Activated CD4-positive, alpha-beta T cell treated with anti-CD3 and anti-CD28 coated beads, Interleukin-2, Interleukin-6, amounts not matched to agents 100 ng/mL and 50 ng/mL, durations not matched to agents 16 hours and 8 hours (primary cell): Measurements from ENCODE around the gene ZNF25.
"Not testable (repeated sequence)": the region's sequence is repeated elsewhere in the genome, so short reads cannot be mapped to it uniquely, and the experiment has no call there.

Experiments used
- DNase-seq: peaks from one replicate; pipeline ENCODE4 v3.0.0-alpha.2; 2020

The ZNF25 gene

DNA sequence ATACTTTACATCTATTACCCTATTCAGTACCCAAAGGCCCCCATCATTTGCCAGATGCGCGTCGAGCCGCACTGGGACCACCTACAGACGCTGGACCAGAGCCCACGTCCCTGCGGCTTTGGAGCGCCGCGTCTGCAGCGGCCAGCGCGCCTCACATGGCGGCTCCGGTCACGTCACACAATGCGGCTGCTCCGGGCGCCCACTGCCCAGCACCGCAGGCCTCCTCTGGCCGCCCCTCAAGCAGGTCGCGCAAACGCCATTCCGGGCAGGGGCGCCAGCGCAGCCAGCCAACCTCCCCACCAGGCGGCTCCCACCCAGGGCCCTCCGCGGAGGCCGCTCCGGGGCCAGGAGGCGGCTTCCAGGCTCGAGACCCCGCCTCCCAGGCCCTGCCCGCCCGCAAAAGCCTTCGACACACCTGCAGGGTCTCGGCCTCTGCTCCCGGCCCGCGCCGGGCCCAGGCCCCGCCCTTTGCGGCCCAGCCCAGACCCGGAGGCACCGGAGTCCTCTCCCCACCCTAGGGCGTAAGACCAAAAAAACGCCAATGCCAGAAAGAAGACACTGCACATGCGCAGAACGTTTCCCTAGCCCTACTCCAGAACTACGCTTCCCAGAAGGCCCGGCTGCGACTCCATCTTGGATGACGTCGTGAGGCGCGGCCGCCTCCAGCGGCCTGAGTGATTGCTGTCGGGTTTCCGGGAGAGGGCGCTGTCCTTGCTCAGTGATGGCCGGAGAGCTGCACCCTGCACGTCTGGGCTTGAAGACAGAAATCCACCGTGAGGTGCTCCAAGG is at the start of gene ZNF25:
TSS of gene ZNF25 (minus strand) at position 557 of the 789 bp plus-strand sequence. CDS start 4,925 bp downstream, outside the sequence.
- peak; percentile 98 for DNase-seq

DNA sequence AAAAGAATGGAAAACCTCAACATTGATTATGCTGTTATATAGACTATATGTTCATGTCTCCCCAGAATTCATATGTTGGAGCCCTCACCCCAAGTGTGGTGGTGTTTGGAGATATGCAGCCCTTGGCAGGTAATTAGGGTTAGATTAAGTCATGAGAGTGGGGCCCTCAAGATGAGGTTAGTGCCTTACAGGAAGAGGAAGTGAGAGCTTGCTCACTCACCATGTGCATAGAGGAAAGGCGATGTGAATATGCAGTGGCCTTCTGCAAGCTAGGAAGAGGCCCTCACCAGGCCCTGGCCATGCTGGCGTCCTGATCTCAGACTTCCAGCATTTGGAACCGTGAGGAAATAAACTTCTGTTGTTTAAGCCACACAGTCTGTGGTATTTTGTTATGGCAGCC is 48.8 kb upstream of the ZNF25 start:
- peak; percentile 10 for DNase-seq

GRCh38 chr10:38019124-38019523 is 42.7 kb upstream of the ZNF25 start:
- not testable (repeated sequence) for DNase-seq

DNA sequence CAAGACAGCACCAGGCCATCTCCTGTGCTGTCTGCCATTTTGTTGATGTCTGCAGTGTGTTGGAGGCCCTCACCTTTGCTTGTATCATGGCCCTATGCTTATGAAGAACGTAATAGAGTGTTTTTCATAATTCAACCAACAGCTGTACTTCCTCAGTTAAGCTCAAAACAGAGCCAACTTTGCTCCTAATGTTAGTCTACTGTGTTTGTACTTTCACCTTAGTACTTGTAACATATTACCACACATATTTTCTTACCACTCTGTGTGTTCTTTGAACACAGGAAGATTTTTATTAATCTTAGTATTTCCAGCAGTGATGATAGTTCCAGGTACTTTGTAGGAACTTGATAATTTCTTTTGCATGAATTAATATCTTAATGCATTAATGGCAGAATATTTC is 39.9 kb upstream of the ZNF25 start:
- no peak for DNase-seq

- DNase-seq = peak; percentile 93
These were observed 33.9 kb upstream of the ZNF25 start, which contains the start of gene ZNF33A for GRCh38 chr10:38010119-38010903. Gene ZNF33A (plus strand): TSS chr10:38010675. CDS start chr10:38012342, 1,667 bp downstream.

- DNase-seq = no peak
These were observed 31.5 kb upstream of the ZNF25 start for GRCh38 chr10:38007991-38008390.

GRCh38 chr10:38007551-38007950 is 31.1 kb upstream of the ZNF25 start:
- no peak for DNase-seq

DNA sequence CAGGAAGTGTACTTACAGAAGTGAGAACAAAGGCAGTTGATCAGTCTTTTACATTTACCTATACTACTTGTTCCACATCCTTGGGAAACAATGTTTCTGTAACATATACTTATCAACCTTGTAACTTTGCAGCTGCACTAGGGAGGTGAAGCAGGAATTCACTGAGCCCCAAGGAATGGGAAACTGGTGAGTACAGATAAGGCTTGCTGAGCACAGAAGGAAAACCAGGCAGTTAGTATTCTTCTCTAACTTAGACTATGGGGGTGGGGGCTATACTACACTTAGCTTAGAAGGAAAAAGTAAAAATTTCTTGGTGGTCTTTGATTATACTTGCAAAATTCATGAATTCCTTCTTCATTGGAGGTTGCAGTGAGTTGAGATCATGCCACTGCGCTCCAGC is 27.1 kb upstream of the ZNF25 start:
- DNase-seq = no peak

GRCh38 chr10:38003026-38003425 is 26.6 kb upstream of the ZNF25 start:
- no peak for DNase-seq

- DNase-seq = not testable (repeated sequence)
These were observed 24.0 kb upstream of the ZNF25 start for GRCh38 chr10:38000474-38000873.

DNA sequence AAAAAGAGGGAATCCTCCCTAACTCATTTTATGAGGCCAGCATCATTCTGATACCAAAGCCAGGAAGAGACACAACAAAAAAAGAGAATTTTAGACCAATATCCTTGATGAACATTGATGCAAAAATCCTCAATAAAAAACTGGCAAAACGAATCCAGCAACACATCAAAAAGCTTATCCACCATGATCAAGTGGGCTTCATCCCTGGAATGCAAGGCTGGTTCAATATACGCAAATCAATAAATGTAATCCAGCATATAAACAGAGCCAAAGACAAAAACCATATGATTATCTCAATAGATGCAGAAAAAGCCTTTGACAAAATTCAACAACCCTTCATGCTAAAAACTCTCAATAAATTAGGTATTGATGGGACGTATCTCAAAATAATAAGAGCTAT is 22.5 kb upstream of the ZNF25 start:
- DNase-seq = not testable (repeated sequence)

GRCh38 chr10:37992083-37992482 is 15.6 kb upstream of the ZNF25 start:
- DNase-seq = no peak

DNA sequence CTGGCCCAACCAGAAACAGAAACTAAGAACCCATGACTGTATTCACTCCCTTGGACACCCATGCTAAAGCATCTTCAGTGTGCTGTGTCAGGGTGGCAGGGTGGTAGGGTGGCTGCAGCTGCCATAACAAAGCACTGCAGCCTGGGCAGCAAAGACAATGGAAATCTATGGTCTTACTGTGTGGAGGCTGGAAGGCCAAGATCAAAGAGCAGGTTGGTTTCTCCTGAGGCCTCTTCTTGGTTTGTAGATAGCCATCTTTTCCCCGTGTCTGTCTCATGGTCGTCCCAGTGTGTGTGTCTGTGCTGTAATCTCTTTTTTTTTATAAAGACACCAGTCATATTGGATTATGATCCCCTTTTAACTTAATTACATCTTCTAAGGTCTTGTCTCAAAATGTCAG is 15.2 kb upstream of the ZNF25 start:
- no peak for DNase-seq

- no peak for DNase-seq
These were observed 395 bp upstream of the ZNF25 start for GRCh38 chr10:37976880-37977203.

GRCh38 chr10:37975401-37975991 is 951 bp downstream of the ZNF25 start:
- peak; percentile 13 for DNase-seq

DNA sequence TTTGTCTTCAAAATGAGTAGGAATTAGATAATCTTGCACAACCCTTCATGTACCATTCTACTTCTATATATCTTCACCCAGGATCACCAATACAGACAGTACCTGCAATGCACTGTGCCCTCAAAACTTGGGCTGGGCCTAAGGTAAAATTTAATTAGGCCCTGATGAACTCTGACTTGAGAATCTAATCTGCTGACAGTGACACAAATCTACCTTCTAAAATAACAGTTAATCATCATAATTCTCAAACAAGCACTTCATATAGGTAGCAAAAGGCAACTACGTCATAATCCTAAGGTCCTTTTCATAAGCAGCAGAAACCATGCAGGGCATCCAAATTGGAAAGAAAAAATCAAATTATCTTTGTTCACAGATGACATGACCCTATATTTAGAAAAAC is 4.1 kb downstream of the ZNF25 start:
- DNase-seq = no peak

GRCh38 chr10:37965006-37965405 is 11.4 kb downstream of the ZNF25 start:
- DNase-seq = no peak

DNA sequence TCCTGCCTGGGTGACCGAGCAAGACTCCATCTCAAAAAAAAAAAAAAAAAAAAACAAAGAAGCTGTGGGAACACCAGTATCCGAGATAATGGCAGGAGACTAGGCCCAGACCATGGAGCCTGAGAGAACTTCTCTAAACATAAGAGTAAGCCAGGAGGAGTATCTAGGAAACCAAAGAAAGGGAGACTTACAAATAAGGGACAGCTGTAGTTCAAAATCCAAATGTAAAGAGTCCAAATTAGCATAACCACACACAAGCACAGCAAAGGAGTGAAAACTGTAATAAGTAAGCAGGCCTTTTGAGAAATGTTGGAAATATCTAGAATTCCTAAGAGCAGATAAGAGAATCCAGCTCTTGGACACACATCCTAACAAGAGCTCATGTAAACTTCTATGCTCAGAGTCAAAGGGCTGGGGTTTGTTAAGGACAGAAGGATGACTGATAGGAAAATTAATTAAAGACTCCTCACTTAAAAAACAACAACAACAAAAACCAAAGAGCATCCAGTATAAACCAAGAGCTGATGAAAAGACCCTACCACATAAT is 15.8 kb downstream of the ZNF25 start:
- DNase-seq = no peak

DNA sequence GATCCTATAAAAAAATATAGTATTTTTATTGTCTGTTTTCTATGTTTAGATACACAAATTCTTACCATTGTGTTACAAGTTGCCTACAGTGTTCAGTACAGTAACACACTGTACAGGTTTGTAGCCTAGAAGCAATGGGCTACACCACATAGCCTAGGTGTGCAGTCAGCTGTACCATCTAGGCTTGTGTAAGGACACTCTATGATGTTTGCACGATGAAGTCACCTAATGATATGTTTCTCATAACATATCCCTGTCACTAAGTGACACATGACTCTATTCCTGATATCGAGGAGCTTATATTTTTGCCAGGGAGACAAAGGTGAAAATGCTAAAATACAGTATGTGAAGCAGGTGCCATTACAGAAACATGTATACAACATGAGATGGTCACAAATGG is 18.6 kb downstream of the ZNF25 start:
- DNase-seq = no peak

- DNase-seq = no peak
These were observed 23.5 kb downstream of the ZNF25 start for GRCh38 chr10:37952926-37953325.

DNA sequence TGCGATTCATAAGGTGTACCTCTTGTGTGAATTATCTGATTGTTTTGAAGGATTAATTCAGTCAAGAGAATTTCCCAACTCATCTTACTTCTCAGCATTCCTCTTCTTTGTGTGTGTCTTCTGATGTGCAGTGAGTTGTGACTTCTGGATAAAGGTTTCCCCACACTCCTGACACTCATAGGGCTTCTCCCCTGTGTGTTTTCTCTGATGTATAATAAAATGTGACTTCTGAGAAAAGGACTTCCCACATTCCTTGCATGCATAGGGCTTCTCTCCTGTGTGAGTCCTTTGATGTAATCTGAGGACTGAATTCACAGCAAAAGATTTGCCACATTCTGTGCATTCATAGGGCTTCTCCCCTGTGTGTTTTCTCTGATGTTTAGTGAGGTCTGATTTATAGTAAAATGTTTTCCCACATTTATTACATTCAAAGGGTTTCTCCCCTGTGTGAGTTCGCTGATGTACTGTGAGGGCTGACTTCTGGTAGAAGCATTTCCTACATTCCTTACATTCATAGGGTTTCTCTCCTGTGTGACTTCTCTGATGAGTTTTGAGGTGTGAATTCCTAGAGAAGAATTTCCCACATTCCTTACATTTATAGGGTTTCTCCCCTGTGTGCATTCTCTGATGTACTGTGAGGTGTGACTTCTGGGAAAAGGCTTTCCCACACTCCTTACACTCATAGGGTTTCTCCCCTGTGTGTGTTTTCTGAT is 24.2 kb downstream of the ZNF25 start:
- no peak for DNase-seq

GRCh38 chr10:37948210-37948609 is 28.2 kb downstream of the ZNF25 start:
- no peak for DNase-seq

DNA sequence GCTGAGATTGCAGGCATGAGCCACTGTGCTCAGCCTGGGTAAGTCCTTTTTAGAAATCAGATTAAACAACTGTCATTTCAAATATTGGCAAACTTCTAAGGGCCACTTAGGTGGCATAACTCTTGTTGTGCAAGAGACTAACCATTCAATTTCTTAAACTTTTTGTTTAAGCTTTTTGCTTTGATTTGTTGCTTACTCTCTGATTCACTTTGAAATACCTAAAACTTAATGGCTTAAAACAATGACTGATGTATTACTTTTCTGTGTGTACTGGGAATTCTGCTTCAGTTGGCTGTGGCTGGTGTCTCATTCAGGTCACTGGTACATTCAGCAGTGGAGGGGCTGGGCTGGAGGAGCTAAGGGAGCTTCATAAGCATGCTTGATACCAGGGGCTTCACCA is 28.9 kb downstream of the ZNF25 start:
- DNase-seq = no peak
